ENCODE data around the gene CATSPER3.

GRCh38 chr5:134965271-134965825 lies 2.4 kb upstream of the CATSPER3 start:
- TF ChIP-seq FOXM1 (IDR thresholded peaks at IDR 0.05; ENCODE audit: borderline replicate concordance) (no peak), NFRKB (IDR thresholded peaks at IDR 0.05) (no peak)

All from HEK293T (cell line).